Measurements from ENCODE around the gene AKR1C4.
"Not testable (repeated sequence)": the region's sequence is repeated elsewhere in the genome, so short reads cannot be mapped to it uniquely, and the experiment has no call there.

AKR1C4 gene

DNA sequence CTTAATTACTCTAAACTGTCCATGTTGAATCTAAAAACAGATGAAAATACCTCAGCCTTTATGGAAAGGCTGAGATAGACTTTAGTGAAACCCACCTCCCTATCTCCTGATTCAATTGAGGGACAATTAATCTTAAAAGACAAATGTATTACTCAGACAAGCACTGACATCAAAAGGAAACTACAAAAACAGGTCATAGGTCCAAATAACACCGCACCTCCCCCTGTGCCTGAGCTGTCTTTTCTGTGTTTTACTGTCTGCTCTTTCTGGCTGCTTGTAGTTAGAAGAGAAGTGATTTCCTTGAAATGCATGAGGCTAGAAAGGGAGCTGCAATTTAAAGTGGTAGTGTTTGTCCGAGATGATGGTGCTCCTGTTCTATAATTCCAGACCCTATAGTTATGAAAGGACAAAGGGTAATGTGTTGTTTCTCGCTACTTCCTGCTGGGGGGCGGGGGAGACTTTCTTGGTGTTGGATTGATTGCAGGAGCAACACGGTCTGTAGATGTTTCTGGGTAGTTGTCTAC is 27.7 kb upstream of the AKR1C4 start:
- Histone ChIP-seq H3K9ac (ENCODE audit: low read length in 2 of 2) (no peak overlapping the region), H3K27me3 (ENCODE audit: control insufficient read depth in 1 of 2, insufficient read depth in 2 of 2, low read length in 2 of 2) (no peaks in the 10 kb centered on the region), H3K36me3 (ENCODE audit: control insufficient read depth in 2 of 2, insufficient read depth in 2 of 2, low read length in 2 of 2) (no peaks in the 10 kb centered on the region), H3K9me3 (ENCODE audit: control insufficient read depth in 2 of 2, low read length in 2 of 2) (peaks cover 14 to 23% of the 10 kb centered on the region in 2 donors), H3K4me1 (ENCODE audit: control insufficient read depth, insufficient read depth, low read length) (no peaks in the 10 kb centered on the region), H3K27ac (ENCODE audit: low read length) (no peak overlapping the region), H3K4me3 (ENCODE audit: low read length in 2 of 2) (no peak overlapping the region)

DNA sequence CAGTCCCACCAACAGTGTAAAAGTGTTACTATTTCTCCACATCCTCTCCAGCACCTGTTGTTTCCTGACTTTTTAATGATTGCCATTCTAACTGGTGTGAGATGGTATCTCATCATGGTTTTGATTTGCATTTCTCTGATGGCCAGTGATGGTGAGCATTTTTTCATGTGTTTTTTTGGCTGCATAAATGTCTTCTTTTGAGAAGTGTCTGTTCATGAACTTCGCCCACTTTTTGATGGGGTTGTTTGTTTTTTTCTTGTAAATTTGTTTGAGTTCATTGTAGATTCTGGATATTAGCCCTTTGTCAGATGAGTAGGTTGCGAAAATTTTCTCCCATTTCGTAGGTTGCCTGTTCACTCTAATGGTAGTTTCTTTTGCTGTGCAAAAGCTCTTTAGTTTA is 21.1 kb upstream of the AKR1C4 start:
- H3K36me3 ChIP-seq (ENCODE audit: control insufficient read depth in 2 of 2, insufficient read depth in 2 of 2, low read length in 2 of 2); H3K9me3 ChIP-seq (ENCODE audit: control insufficient read depth in 2 of 2, low read length in 2 of 2); H3K27me3 ChIP-seq (ENCODE audit: control insufficient read depth in 1 of 2, insufficient read depth in 2 of 2, low read length in 2 of 2); H3K9ac ChIP-seq (ENCODE audit: low read length in 2 of 2); H3K4me3 ChIP-seq (ENCODE audit: low read length in 2 of 2); H3K4me1 ChIP-seq (ENCODE audit: control insufficient read depth, insufficient read depth, low read length); H3K27ac ChIP-seq (ENCODE audit: low read length): not testable (repeated sequence)

DNA sequence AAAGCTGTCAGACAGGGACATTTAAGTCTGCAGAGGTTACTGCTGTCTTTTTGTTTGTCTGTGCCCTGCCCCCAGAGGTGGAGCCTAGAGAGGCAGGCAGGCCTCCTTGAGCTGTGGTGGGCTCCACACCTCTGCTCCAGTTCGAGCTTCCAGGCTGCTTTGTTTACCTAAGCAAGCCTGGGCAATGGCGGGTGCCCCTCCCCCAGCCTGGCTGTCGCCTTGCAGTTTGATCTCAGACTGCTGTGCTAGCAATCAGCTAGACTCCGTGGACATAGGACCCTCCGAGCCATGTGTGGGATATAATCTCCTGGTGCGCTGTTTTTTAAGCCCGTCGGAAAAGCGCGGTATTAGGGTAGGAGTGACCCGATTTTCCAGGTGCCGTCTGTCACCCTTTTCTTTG is 16.1 kb upstream of the AKR1C4 start:
- not testable (repeated sequence) for H3K36me3 ChIP-seq (ENCODE audit: control insufficient read depth in 2 of 2, insufficient read depth in 2 of 2, low read length in 2 of 2); H3K27ac ChIP-seq (ENCODE audit: low read length); H3K27me3 ChIP-seq (ENCODE audit: control insufficient read depth in 1 of 2, insufficient read depth in 2 of 2, low read length in 2 of 2); H3K9ac ChIP-seq (ENCODE audit: low read length in 2 of 2); H3K9me3 ChIP-seq (ENCODE audit: control insufficient read depth in 2 of 2, low read length in 2 of 2); H3K4me3 ChIP-seq (ENCODE audit: low read length in 2 of 2); H3K4me1 ChIP-seq (ENCODE audit: control insufficient read depth, insufficient read depth, low read length)

DNA sequence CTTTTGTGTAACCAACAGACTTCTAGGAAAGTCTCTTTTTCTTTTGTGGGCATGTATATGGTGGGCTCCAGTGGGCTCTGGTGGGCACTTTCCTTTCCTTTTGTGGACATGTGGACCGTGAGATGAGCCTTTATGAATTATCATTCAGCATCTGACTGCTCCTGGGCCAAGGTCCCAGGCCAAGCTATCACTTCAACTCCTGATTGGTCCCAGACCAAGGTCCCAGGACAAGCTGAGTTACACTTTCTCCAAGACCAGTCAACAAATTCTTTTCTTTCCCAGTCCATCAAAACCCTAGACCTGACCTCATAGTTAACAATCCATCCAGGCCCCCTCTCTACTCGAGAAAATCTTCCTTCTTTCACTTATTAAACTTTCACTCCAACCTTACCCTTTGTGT is 12.7 kb upstream of the AKR1C4 start:
- Histone ChIP-seq H3K9ac (ENCODE audit: low read length in 2 of 2) (no peak overlapping the region), H3K4me3 (ENCODE audit: low read length in 2 of 2) (no peak overlapping the region), H3K27ac (ENCODE audit: low read length) (no peak overlapping the region), H3K27me3 (ENCODE audit: control insufficient read depth in 1 of 2, insufficient read depth in 2 of 2, low read length in 2 of 2) (no peaks in the 10 kb centered on the region), H3K9me3 (ENCODE audit: control insufficient read depth in 2 of 2, low read length in 2 of 2) (no peaks in the 10 kb centered on the region), H3K4me1 (ENCODE audit: control insufficient read depth, insufficient read depth, low read length) (no peaks in the 10 kb centered on the region), H3K36me3 (ENCODE audit: control insufficient read depth in 2 of 2, insufficient read depth in 2 of 2, low read length in 2 of 2) (no peaks in the 10 kb centered on the region)

DNA sequence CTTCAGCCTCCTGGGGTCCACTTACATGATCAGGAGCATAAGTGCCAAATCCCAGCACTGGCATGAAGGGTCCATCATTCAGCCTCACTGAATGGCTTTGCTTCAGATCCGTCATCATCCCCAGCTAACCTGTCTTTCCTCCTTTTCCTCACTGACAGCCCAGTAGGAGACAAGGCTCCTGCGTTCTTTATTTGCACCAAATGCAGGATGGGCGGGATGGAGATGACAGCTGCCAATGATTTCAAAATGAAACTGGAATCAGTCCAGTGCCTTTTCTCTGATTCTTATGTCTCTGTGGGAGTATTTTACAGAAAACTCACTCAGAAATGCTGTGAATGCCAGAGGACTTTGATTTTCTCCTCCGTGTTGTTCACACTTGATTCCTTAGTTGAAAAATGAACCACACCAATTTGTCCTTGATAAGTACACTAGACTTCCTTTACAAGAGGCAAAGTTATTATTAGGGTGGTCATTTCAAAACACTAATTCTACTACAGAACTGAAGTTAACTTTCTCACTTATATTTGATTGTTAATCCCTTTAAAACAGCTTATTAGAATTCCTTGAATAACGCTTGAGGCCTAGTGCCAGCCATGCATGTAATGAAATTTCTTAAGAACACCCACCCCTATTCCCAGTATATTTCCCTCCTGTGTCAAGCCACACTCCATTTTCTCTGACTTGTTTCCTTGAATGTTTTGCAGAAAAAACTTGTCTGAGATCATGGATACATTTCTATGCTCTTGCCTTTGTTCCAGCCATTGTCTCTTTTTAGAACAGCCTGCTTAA is 11.5 kb upstream of the AKR1C4 start, which contains the start of gene AKR1C8:
TSS of gene AKR1C8 (minus strand) at position 164 of the 789 bp plus-strand sequence. CDS start at position 118, 46 bp downstream.
- Histone ChIP-seq H3K27ac (ENCODE audit: low read length) (no peak within 1 kb of the TSS), H3K9ac (ENCODE audit: low read length in 2 of 2) (no peak within 1 kb of the TSS), H3K27me3 (ENCODE audit: control insufficient read depth in 1 of 2, insufficient read depth in 2 of 2, low read length in 2 of 2) (no peaks in the 10 kb centered on the region), H3K4me3 (ENCODE audit: low read length in 2 of 2) (no peak within 1 kb of the TSS), H3K9me3 (ENCODE audit: control insufficient read depth in 2 of 2, low read length in 2 of 2) (no peaks in the 10 kb centered on the region), H3K4me1 (ENCODE audit: control insufficient read depth, insufficient read depth, low read length) (no peaks in the 10 kb centered on the region), H3K36me3 (ENCODE audit: control insufficient read depth in 2 of 2, insufficient read depth in 2 of 2, low read length in 2 of 2) (no peaks in the 10 kb centered on the region)

DNA sequence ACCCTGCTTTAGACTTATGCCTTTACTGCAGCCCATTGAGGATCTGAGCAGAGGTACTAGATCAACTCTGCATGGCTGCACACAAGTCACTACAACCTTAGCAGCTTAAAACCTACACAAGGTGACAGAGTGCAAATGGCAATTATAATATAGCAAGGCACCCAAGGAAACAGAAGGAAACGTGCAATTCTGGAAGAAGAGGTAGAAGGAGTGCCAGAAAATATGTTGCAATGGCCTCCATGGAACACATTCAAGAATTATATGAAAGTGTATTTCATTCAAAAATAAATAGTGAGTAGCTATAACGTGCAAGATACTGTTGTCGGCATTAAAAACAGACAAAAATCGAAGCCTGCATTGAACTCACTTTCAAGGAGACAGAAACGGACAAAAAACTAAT is 8.8 kb upstream of the AKR1C4 start:
- Histone ChIP-seq H3K36me3 (ENCODE audit: control insufficient read depth in 2 of 2, insufficient read depth in 2 of 2, low read length in 2 of 2) (no peaks in the 10 kb centered on the region), H3K27ac (ENCODE audit: low read length) (no peak overlapping the region), H3K9me3 (ENCODE audit: control insufficient read depth in 2 of 2, low read length in 2 of 2) (no peaks in the 10 kb centered on the region), H3K27me3 (ENCODE audit: control insufficient read depth in 1 of 2, insufficient read depth in 2 of 2, low read length in 2 of 2) (no peaks in the 10 kb centered on the region), H3K4me3 (ENCODE audit: low read length in 2 of 2) (no peak overlapping the region), H3K4me1 (ENCODE audit: control insufficient read depth, insufficient read depth, low read length) (no peaks in the 10 kb centered on the region), H3K9ac (ENCODE audit: low read length in 2 of 2) (no peak overlapping the region)

DNA sequence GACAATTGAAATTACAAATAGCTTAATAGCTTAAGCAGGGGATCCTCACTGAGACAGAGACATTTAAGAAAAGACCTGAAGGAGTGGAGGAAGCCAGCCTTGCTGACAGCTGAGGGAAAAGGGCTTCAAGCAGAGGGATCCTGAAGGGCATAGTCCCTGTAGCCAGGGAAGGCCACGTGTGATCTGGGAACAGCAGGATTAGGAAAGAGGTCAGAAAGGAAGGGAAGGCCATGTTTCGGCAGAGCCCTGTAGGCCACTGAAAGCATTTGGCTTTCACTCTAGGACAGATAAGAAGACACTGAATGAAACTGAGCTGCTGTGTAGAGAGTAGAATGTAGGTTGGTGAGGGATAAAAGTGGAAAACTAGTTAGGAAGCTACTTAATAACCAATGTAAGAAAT is 8.3 kb upstream of the AKR1C4 start:
- Histone ChIP-seq H3K27ac (ENCODE audit: low read length) (no peak overlapping the region), H3K27me3 (ENCODE audit: control insufficient read depth in 1 of 2, insufficient read depth in 2 of 2, low read length in 2 of 2) (no peaks in the 10 kb centered on the region), H3K9ac (ENCODE audit: low read length in 2 of 2) (no peak overlapping the region), H3K9me3 (ENCODE audit: control insufficient read depth in 2 of 2, low read length in 2 of 2) (no peaks in the 10 kb centered on the region), H3K4me3 (ENCODE audit: low read length in 2 of 2) (no peak overlapping the region), H3K36me3 (ENCODE audit: control insufficient read depth in 2 of 2, insufficient read depth in 2 of 2, low read length in 2 of 2) (no peaks in the 10 kb centered on the region), H3K4me1 (ENCODE audit: control insufficient read depth, insufficient read depth, low read length) (no peaks in the 10 kb centered on the region)

DNA sequence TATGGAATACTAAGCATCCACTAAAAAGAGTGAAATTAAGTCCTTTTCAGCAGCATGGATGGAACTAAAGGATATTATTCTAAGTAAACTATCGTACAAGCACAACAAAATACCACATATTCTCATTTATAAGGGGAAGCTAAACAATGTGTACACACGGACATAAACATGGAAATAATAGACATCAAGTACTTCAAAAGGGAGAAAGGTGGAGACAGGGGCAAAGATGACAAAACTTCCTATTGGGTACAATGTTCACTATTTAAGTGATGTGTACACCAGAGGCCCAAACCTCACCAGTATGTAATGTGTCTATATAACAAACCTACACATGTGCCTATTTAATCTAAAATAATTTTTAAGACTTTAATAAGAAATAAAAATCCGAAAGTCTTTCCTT is 2.2 kb upstream of the AKR1C4 start:
- no peak overlapping the region for H3K27ac ChIP-seq (ENCODE audit: low read length)
- H3K36me3 ChIP-seq (ENCODE audit: control insufficient read depth in 2 of 2, insufficient read depth in 2 of 2, low read length in 2 of 2), result no peaks in the 10 kb centered on the region
- H3K27me3 ChIP-seq (ENCODE audit: control insufficient read depth in 1 of 2, insufficient read depth in 2 of 2, low read length in 2 of 2), result no peaks in the 10 kb centered on the region
- no peak overlapping the region for H3K9ac ChIP-seq (ENCODE audit: low read length in 2 of 2)
- H3K9me3 ChIP-seq (ENCODE audit: control insufficient read depth in 2 of 2, low read length in 2 of 2), result no peaks in the 10 kb centered on the region
- no peaks in the 10 kb centered on the region for H3K4me1 ChIP-seq (ENCODE audit: control insufficient read depth, insufficient read depth, low read length)
- no peak overlapping the region for H3K4me3 ChIP-seq (ENCODE audit: low read length in 2 of 2)

DNA sequence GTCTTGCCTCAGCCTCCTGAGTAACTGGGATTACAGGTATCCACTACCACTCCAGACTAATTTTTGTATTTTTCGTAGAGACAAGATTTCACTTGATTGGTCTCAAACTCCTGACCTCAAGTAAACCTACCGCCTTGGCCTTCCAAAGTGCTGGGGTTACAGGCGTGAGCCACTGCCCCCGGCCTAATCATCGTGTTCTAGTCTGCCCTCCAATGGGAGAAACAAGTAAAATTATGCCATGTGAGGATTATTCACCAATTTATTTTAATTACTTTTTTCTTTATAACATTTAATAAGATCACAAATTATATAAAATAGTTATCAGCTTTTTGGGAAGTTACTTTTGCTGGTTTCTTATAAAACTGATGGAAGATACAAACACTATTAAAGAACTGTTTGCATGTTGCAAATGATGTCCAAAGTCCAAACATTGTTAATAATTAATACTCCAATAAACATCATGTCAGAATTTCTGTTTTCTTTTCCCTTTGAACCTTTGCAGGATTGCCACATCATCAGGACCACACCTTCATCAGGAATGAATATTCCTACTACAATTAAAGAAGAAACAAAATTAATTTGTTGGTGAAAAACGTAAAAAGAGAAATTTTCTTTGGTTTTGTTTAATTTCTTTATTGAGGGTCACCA is 786 bp upstream of the AKR1C4 start:
- Histone ChIP-seq H3K36me3 (ENCODE audit: control insufficient read depth in 2 of 2, insufficient read depth in 2 of 2, low read length in 2 of 2) (no peaks in the 10 kb centered on the region), H3K27ac (ENCODE audit: low read length) (no peak overlapping the region), H3K9me3 (ENCODE audit: control insufficient read depth in 2 of 2, low read length in 2 of 2) (no peaks in the 10 kb centered on the region), H3K9ac (ENCODE audit: low read length in 2 of 2) (no peak overlapping the region), H3K4me3 (ENCODE audit: low read length in 2 of 2) (no peak overlapping the region), H3K4me1 (ENCODE audit: control insufficient read depth, insufficient read depth, low read length) (no peaks in the 10 kb centered on the region), H3K27me3 (ENCODE audit: control insufficient read depth in 1 of 2, insufficient read depth in 2 of 2, low read length in 2 of 2) (no peaks in the 10 kb centered on the region)

DNA sequence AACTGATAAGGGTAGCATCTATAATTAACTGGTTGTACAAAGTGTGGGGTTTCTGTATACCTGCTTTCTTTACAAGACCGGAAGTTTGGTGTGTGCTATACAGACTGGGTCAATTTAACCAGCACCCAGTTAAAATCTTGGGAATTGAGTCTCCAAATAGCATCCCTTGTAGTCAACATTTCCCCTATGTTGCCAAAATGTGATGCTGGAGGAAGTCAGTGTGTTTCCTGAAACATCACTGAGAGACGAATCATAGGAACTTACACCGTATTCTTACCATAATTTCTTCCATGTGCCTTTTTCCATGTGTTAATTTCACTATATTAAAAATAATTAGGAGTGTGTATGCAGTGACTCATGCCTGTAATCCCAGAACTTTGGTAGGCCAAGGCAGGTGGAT is 1.7 kb downstream of the AKR1C4 start:
- H3K9ac ChIP-seq (ENCODE audit: low read length in 2 of 2), result no peak overlapping the region
- no peak overlapping the region for H3K4me3 ChIP-seq (ENCODE audit: low read length in 2 of 2)
- H3K9me3 ChIP-seq (ENCODE audit: control insufficient read depth in 2 of 2, low read length in 2 of 2), result peaks cover 2 to 3% of the 10 kb centered on the region in 2 donors
- H3K27ac ChIP-seq (ENCODE audit: low read length), result no peak overlapping the region
- no peaks in the 10 kb centered on the region for H3K27me3 ChIP-seq (ENCODE audit: control insufficient read depth in 1 of 2, insufficient read depth in 2 of 2, low read length in 2 of 2)
- H3K4me1 ChIP-seq (ENCODE audit: control insufficient read depth, insufficient read depth, low read length), result no peaks in the 10 kb centered on the region
- no peaks in the 10 kb centered on the region for H3K36me3 ChIP-seq (ENCODE audit: control insufficient read depth in 2 of 2, insufficient read depth in 2 of 2, low read length in 2 of 2)

DNA sequence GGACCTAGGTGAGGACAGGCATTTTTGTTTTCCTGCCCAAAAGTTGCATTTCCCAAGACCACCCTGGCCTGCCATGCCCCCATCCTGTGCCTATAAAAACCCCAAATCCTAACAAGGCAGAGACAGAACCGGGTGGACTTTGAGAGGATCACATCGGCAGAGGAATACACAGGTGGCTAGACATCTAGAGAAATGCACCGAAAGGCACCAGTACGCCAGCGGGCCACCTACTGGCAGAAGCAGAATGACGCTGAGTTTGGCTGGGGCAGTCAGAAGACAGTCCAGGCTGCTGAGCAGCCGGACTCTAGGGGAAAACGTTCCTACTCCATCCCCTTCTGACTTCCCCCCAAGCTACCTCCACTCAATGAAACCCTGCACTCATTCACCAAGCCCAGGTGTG is 2.8 kb downstream of the AKR1C4 start:
- H3K9ac ChIP-seq (ENCODE audit: low read length in 2 of 2), result no peak overlapping the region
- peaks cover 3% of the 10 kb centered on the region in 2 donors for H3K9me3 ChIP-seq (ENCODE audit: control insufficient read depth in 2 of 2, low read length in 2 of 2)
- H3K4me1 ChIP-seq (ENCODE audit: control insufficient read depth, insufficient read depth, low read length), result no peaks in the 10 kb centered on the region
- no peaks in the 10 kb centered on the region for H3K27me3 ChIP-seq (ENCODE audit: control insufficient read depth in 1 of 2, insufficient read depth in 2 of 2, low read length in 2 of 2)
- H3K36me3 ChIP-seq (ENCODE audit: control insufficient read depth in 2 of 2, insufficient read depth in 2 of 2, low read length in 2 of 2), result no peaks in the 10 kb centered on the region
- no peak overlapping the region for H3K27ac ChIP-seq (ENCODE audit: low read length)
- no peak overlapping the region for H3K4me3 ChIP-seq (ENCODE audit: low read length in 2 of 2)

All from stomach smooth muscle (tissue), 2 donors.